Hepatocyte (in vitro differentiated cells): Measurements from ENCODE around the gene TK1.
"Not testable (repeated sequence)": the region's sequence is repeated elsewhere in the genome, so short reads cannot be mapped to it uniquely, and the experiment has no call there.

Experiments used
- EZH2 ChIP-seq: fragments of 200-600 bp; sonication (generic); IDR thresholded peaks from 2 replicates; pipeline ENCODE4 v1.6.1; 2016; ENCODE audit warnings: antibody characterized with exemption, mild to moderate bottlenecking, borderline replicate concordance
- EZH2phosphoT487 ChIP-seq: fragments of 200-600 bp; sonication (generic); IDR thresholded peaks from one replicate; pipeline ENCODE4 v1.6.1; 2018; ENCODE audit warnings: antibody characterized with exemption, mild to moderate bottlenecking, low read depth, moderate library complexity; ENCODE audit not compliant: unreplicated experiment, severe bottlenecking
- TF ChIP-seq, protein P1 (sequence below): fragments of 200-600 bp; sonication (generic); IDR thresholded peaks from 2 replicates; pipeline ENCODE4 v1.5.1; 2016; ENCODE audit warnings: antibody characterized with exemption, mild to moderate bottlenecking; ENCODE audit not compliant: poor library complexity

DNA sequence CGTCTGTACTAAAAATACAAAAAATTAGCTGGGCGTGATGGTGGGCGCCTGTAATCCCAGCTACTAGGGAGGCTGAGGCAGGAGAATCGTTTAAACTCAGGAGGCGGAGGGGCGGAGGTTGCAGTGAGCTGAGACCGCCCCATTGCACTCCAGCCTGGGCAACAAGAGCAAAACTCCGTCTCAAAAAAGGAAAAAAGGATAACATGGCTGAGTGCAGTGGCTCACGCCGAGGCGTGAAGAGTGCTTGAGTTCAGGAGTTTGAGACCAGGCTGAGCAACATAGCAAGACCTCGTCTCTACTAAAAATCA, 47.0 kb downstream of the TK1 start:
- TF ChIP-seq EZH2, EZH2phosphoT487: not testable (repeated sequence)
- TF ChIP-seq, protein P1, sequence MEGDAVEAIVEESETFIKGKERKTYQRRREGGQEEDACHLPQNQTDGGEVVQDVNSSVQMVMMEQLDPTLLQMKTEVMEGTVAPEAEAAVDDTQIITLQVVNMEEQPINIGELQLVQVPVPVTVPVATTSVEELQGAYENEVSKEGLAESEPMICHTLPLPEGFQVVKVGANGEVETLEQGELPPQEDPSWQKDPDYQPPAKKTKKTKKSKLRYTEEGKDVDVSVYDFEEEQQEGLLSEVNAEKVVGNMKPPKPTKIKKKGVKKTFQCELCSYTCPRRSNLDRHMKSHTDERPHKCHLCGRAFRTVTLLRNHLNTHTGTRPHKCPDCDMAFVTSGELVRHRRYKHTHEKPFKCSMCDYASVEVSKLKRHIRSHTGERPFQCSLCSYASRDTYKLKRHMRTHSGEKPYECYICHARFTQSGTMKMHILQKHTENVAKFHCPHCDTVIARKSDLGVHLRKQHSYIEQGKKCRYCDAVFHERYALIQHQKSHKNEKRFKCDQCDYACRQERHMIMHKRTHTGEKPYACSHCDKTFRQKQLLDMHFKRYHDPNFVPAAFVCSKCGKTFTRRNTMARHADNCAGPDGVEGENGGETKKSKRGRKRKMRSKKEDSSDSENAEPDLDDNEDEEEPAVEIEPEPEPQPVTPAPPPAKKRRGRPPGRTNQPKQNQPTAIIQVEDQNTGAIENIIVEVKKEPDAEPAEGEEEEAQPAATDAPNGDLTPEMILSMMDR, result not testable (repeated sequence)
